Measurements from ENCODE around the gene TBC1D10A.

DNA sequence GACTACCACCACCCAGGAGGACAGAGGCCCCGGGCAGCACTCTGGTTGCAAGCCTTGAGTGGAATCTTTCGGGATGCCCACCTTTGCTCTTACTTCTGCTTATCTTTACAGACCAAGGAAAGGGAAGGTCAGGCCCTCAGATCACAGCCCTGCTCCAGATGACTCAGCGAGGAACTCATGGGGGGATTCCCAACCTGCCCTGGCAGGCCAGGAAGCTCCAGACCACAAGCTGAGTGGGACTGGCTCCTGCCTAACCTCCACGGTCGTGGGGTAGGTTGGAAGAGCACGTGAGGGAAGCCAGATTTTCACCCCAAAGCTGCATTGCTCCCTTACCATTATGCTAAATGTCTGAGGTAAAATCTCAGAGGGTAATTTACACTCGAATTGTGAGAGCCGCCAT, 11.8 kb downstream of the TBC1D10A start:
- TF ChIP-seq CTCF (conservative IDR thresholded peaks at IDR 0.05 in 1 of 2, IDR thresholded peaks at IDR 0.05 in 1 of 2; ENCODE audit: low read depth in 1 of 2, low read length in 2 of 2) = no peak
- TF ChIP-seq EZH2 (IDR thresholded peaks at IDR 0.05; ENCODE audit: low read length, missing control alignments) = no peak
